GM23248 (cell line): ENCODE data around the gene ZNF180. TPM values are rescaled to one million over a fixed set of nuclear protein-coding genes. Genes with fewer than 3 reads are reported as not detected.

Source experiments
- DNase-seq: peaks from one replicate; pipeline ENCODE4 v3.0.0-alpha.2; 2015
- H2AFZ ChIP-seq: fragments of 200-600 bp; sonication (generic); 2 replicates; pipeline ENCODE4 v1.6.1; 2016; ENCODE audit warnings: antibody characterized with exemption
- H3F3A ChIP-seq: fragments of 200-600 bp; sonication (generic); 2 replicates; pipeline ENCODE4 v1.6.1; 2016; ENCODE audit warnings: mild to moderate bottlenecking, antibody characterized with exemption, mixed run types; ENCODE audit not compliant: insufficient read depth
- H3K27ac ChIP-seq: fragments of 200-600 bp; sonication (generic); 2 replicates; pipeline ENCODE4 v1.5.1; 2016; ENCODE audit warnings: mild to moderate bottlenecking
- H3K27me3 ChIP-seq: fragments of 200-600 bp; sonication (generic); replicated peaks from 2 replicates; pipeline ENCODE4 v1.6.1; 2016; ENCODE audit warnings: mild to moderate bottlenecking; ENCODE audit not compliant: insufficient read depth
- H3K36me3 ChIP-seq: fragments of 200-600 bp; sonication (generic); 2 replicates; pipeline ENCODE4 v1.6.1; 2016; ENCODE audit warnings: low read depth, mild to moderate bottlenecking
- H3K4me1 ChIP-seq: fragments of 200-600 bp; sonication (generic); 2 replicates; pipeline ENCODE4 v1.6.1; 2016; ENCODE audit warnings: mild to moderate bottlenecking; ENCODE audit not compliant: insufficient read depth
- H3K4me2 ChIP-seq: fragments of 200-600 bp; sonication (generic); one replicate; pipeline ENCODE4 v1.6.1; 2016; ENCODE audit warnings: mild to moderate bottlenecking; ENCODE audit not compliant: unreplicated experiment
- H3K4me3 ChIP-seq: fragments of 200-600 bp; sonication (generic); 2 replicates; pipeline ENCODE4 v1.5.1; 2016; ENCODE audit warnings: mild to moderate bottlenecking
- H3K79me2 ChIP-seq: fragments of 200-600 bp; sonication (generic); 2 replicates; pipeline ENCODE4 v1.6.1; 2016; ENCODE audit warnings: mild to moderate bottlenecking; ENCODE audit not compliant: insufficient read depth
- H3K9ac ChIP-seq: fragments of 200-600 bp; sonication (generic); 2 replicates; pipeline ENCODE4 v1.6.1; 2016; ENCODE audit warnings: mild to moderate bottlenecking
- H3K9me2 ChIP-seq: fragments of 200-600 bp; sonication (generic); 2 replicates; pipeline ENCODE4 v1.6.1; 2016; ENCODE audit warnings: mixed run types, mild to moderate bottlenecking, moderate library complexity; ENCODE audit not compliant: insufficient read depth
- H3K9me3 ChIP-seq: fragments of 200-600 bp; sonication (generic); one replicate; pipeline ENCODE4 v1.6.1; 2017; ENCODE audit warnings: low read depth
- H4K20me1 ChIP-seq: fragments of 200-600 bp; sonication (generic); 2 replicates; pipeline ENCODE4 v1.6.0; 2016; ENCODE audit not compliant: insufficient read depth
- EZH2 ChIP-seq: fragments of 200-600 bp; sonication (generic); IDR thresholded peaks from 2 replicates; pipeline ENCODE4 v1.6.1; 2018; ENCODE audit warnings: antibody characterized with exemption, mild to moderate bottlenecking; ENCODE audit not compliant: insufficient read depth, poor library complexity, severe bottlenecking
- EZH2phosphoT487 ChIP-seq: fragments of 200-600 bp; sonication (generic); IDR thresholded peaks from 2 replicates; pipeline ENCODE4 v1.6.1; 2018; ENCODE audit warnings: antibody characterized with exemption, moderate library complexity, mild to moderate bottlenecking, low read depth; ENCODE audit not compliant: insufficient read depth
- WGBS, 2 experiments: methylation state at CpG; one replicate each; pipeline ENCODE4 v1.1.6; 2015 to 2017; ENCODE audit warnings: low lambda C conversion rate in 2 of 2, low coverage in 1 of 2; ENCODE audit errors: missing lambda C conversion rate in 2 of 2; 5-methylcytosine and 5-hydroxymethylcytosine counted together
- in situ Hi-C: fragments of 300-500 bp; cut with MboI; formaldehyde crosslinking; loops from 2 replicates; pipeline ENCODE4 v1.15.0; 2020
- polyA plus RNA-seq: library from polyadenylated mRNA; unstranded; fragments of >200 nt; fragmentation: Nextera tagmentation; extraction: Ambion mirVana; gene quantifications from 2 replicates; pipeline ENCODE4 v1.2.1, GENCODE V29; 2016
- total RNA-seq: library from RNA; depleted of rRNA; stranded (reverse); fragments of >200 nt; shearing (Covaris generic); gene quantifications from 2 replicates; pipeline ENCODE4 v1.2.3, GENCODE V29; 2014; rRNA removed

The ZNF180 gene
- total and polyA plus RNA-seq, 2 experiments from 2014 or later = 2.9 to 8.2 TPM

- H3K9me3 ChIP-seq = no peaks in the 10 kb centered on the region
- no peaks in the 10 kb centered on the region for H4K20me1 ChIP-seq
- no peak overlapping the region for H3K9ac ChIP-seq
- H3K9me2 ChIP-seq = no peaks in the 10 kb centered on the region
- peaks cover 15% of the 10 kb centered on the region; the same call in 1 of the 2 replicates for H3K79me2 ChIP-seq
- TF ChIP-seq EZH2phosphoT487 = no peak
- no peak for TF ChIP-seq EZH2
- no peaks in the 10 kb centered on the region for H3F3A ChIP-seq
- DNase-seq = no peak
- WGBS, 2 experiments = 86 to 92% methylated on average over 3 of the region's 3 CpGs
- H3K27me3 ChIP-seq = no peaks in the 10 kb centered on the region
- H3K4me1 ChIP-seq = no peaks in the 10 kb centered on the region
- in situ Hi-C loops = no loop called here
- H2AFZ ChIP-seq = no peak overlapping the region
- peaks cover 62% of the 10 kb centered on the region for H3K36me3 ChIP-seq
- H3K4me2 ChIP-seq = no peak overlapping the region
- H3K4me3 ChIP-seq = no peak overlapping the region
- no peak overlapping the region for H3K27ac ChIP-seq
These were observed 61.9 kb downstream of the ZNF180 start for GRCh38 chr19:44438441-44438840.

DNA sequence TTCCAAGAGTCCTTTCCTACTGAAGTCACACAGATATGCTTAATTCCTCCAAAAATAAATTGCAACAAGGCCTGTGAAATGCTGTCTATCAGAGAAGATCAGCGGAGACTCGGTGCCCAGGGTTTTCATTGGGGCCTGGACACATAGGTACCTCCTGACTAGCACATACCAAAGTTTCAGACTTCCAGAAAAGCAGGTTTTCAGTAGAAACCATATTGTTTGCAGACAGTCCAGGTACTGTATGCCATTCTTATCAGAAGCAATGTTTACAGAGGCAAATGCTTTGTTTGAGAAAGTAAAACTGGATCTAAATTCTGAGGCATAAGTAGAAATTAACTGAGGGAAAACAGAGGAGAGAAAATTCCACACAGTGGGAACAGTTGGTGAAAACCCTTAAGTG, 64.9 kb downstream of the ZNF180 start:
- no peak for TF ChIP-seq EZH2
- TF ChIP-seq EZH2phosphoT487 = no peak

DNA sequence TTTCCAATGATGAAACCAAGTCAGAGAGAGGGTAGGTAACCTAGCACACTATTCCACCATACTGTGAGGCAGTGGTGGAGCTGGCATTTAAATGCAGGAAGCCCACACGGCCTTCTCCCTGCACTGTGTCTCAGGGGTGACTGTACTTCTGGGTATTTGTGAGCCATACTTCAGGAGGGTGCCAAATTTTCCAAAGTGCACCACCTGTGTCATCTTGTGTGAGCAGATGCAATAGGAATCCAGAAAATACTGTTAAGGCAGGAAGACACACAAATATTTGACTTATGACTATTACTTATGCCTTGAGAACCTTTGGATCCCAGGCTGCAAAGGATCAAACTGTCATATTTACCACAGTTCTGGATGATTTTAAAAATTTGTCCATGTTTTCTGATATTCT, 69.4 kb downstream of the ZNF180 start:
- no peaks in the 10 kb centered on the region for H4K20me1 ChIP-seq
- no peak overlapping the region for H3K9ac ChIP-seq
- no peak overlapping the region for H3K27ac ChIP-seq
- no peak overlapping the region for H3K4me2 ChIP-seq
- peaks cover 69% of the 10 kb centered on the region for H3K36me3 ChIP-seq
- no peak for TF ChIP-seq EZH2phosphoT487
- no peak for TF ChIP-seq EZH2
- no peaks in the 10 kb centered on the region for H3K4me1 ChIP-seq
- no peaks in the 10 kb centered on the region for H3K27me3 ChIP-seq
- no peaks in the 10 kb centered on the region for H3K9me3 ChIP-seq
- WGBS, 2 experiments = 22 to 23% methylated on average over 1 of the region's 1 CpG
- no peaks in the 10 kb centered on the region for H3F3A ChIP-seq
- peak; percentile 30 for DNase-seq
- H3K9me2 ChIP-seq = no peaks in the 10 kb centered on the region
- in situ Hi-C loops = no loop called here
- no peak overlapping the region for H2AFZ ChIP-seq
- H3K79me2 ChIP-seq = peaks cover 3% of the 10 kb centered on the region; the same call in 1 of the 2 replicates
- H3K4me3 ChIP-seq = no peak overlapping the region

More for the DNA sequence above, 64.9 kb downstream of the ZNF180 start:
- peaks cover 15% of the 10 kb centered on the region; the same call in 1 of the 2 replicates for H3K79me2 ChIP-seq
- H3K4me3 ChIP-seq = no peak overlapping the region
- H3K27me3 ChIP-seq = no peaks in the 10 kb centered on the region
- no peak overlapping the region for H2AFZ ChIP-seq
- no peaks in the 10 kb centered on the region for H3K9me2 ChIP-seq
- WGBS, 2 experiments = 61 to 66% methylated on average over 2 of the region's 2 CpGs
- no peak for DNase-seq
- no peak overlapping the region for H3K9ac ChIP-seq
- peaks cover 56% of the 10 kb centered on the region for H3K36me3 ChIP-seq
- H3K4me2 ChIP-seq = no peak overlapping the region
- in situ Hi-C loops = no loop called here
- H3K9me3 ChIP-seq = no peaks in the 10 kb centered on the region
- H3K4me1 ChIP-seq = no peaks in the 10 kb centered on the region
- no peak overlapping the region for H3K27ac ChIP-seq
- no peaks in the 10 kb centered on the region for H4K20me1 ChIP-seq
- no peaks in the 10 kb centered on the region for H3F3A ChIP-seq

Other genes with a start within 250 kb of the ZNF180 start
- gene ZNF233, start 240.6 kb downstream of the ZNF180 start, total RNA-seq = 0.13 and 0.86 TPM in 2 replicates
- 0.61 and 0.80 TPM in 2 replicates for gene ZNF233, start 240.6 kb downstream of the ZNF180 start, polyA plus RNA-seq
- gene ZNF235, start 195.5 kb downstream of the ZNF180 start, total RNA-seq = 1.0 and 2.1 TPM in 2 replicates
- gene ZNF235, start 195.5 kb downstream of the ZNF180 start, polyA plus RNA-seq = 1.4 and 2.6 TPM in 2 replicates
- gene ZNF112, start 143.8 kb downstream of the ZNF180 start, total RNA-seq = 5.6 and 5.7 TPM in 2 replicates
- 4.2 and 5.6 TPM in 2 replicates for gene ZNF112, start 143.8 kb downstream of the ZNF180 start, polyA plus RNA-seq
- 2.1 and 4.3 TPM in 2 replicates for gene ZNF285, start 98.9 kb downstream of the ZNF180 start, total RNA-seq
- gene ZNF285, start 98.9 kb downstream of the ZNF180 start, polyA plus RNA-seq = 0.99 and 1.1 TPM in 2 replicates
- gene ZNF229, start 52.0 kb downstream of the ZNF180 start, total RNA-seq = 11.7 and 38.2 TPM in 2 replicates
- 6.1 and 7.7 TPM in 2 replicates for gene ZNF229, start 52.0 kb downstream of the ZNF180 start, polyA plus RNA-seq
- not detected in 2 replicates for gene CEACAM20, start 29.2 kb upstream of the ZNF180 start, total RNA-seq
- gene CEACAM20, start 29.2 kb upstream of the ZNF180 start, polyA plus RNA-seq = not detected in 2 replicates
- not detected in 2 replicates for gene IGSF23, start 113.0 kb upstream of the ZNF180 start, total RNA-seq
- 0.63 and 0.79 TPM in 2 replicates for gene IGSF23, start 113.0 kb upstream of the ZNF180 start, polyA plus RNA-seq
- gene PVR, start 143.4 kb upstream of the ZNF180 start, total RNA-seq = 140 and 148 TPM in 2 replicates
- gene PVR, start 143.4 kb upstream of the ZNF180 start, polyA plus RNA-seq = 58.8 and 63.3 TPM in 2 replicates
- gene CEACAM19, start 171.0 kb upstream of the ZNF180 start, total RNA-seq = 0.51 and 1.9 TPM in 2 replicates
- 1.3 and 1.7 TPM in 2 replicates for gene CEACAM19, start 171.0 kb upstream of the ZNF180 start, polyA plus RNA-seq
- gene CEACAM16, start 198.6 kb upstream of the ZNF180 start, total RNA-seq = not detected in 2 replicates
- not detected in 2 replicates for gene CEACAM16, start 198.6 kb upstream of the ZNF180 start, polyA plus RNA-seq
- gene BCL3, start 248.2 kb upstream of the ZNF180 start, total RNA-seq = 11.3 and 18.6 TPM in 2 replicates
- gene BCL3, start 248.2 kb upstream of the ZNF180 start, polyA plus RNA-seq = 24.6 and 26.8 TPM in 2 replicates